NK-92 (cell line): ENCODE measurements around the gene GATAD2A.
"Not testable (repeated sequence)": the region's sequence is repeated elsewhere in the genome, so short reads cannot be mapped to it uniquely, and the experiment has no call there.

Experiments used
- DNase-seq: peaks from one replicate; lab custom pipeline; 2025; ENCODE audit not compliant: unreplicated experiment; lab: John Stamatoyannopoulos, UW

The GATAD2A gene

GRCh38 chr19:19464339-19465098 is 59.0 kb downstream of the GATAD2A start:
- DNase-seq, result no peak

DNA sequence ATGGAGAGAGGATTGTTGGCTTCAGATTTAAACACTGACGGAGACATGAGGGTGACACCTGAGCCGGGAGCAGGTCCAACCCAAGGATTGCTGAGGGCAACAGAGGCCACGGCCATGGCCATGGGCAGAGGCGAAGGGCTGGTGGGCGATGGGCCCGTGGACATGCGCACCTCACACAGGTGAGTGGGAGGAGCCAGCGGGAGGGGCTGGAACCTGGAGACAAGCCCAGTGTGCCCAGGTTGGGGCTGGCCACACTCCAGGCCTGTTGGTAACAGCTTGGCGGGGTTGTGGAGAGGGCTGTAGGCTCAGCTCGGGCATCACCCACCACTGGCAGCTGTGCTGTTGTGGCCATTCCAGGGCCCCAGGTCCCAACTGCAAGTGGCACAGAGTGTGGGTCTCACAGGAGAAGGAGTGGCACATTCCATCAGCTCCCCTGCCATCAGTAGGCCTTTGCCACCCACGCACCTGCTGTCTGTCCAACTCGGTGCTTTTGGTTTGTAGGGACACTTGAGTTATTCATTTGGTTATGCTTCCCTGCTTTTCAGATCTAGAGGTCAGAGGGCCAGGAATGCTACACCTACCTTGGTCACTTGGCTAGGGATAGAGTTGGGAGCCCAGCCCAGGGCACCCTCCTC is 60.1 kb downstream of the GATAD2A start:
- DNase-seq, result no peak

DNA sequence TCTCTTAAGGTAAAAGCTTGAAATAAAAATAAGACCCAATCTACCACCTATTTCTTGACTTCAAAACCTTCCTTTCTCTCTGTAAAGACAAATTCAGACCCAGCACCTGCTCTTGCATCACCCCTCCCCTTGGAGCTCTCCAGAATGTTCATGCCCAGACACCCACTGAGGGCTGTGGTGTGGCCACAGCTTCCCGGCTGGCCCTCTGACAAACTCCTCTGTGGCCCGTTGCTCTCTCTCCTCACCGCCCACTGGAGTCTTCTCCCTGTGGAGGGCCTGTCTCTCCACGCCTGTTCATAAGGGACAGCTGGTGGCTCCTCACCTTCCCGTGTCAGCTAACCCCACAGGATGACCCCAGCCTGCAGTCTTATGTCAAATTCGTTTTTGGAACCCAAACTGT is 60.7 kb downstream of the GATAD2A start:
- no peak for DNase-seq

DNA sequence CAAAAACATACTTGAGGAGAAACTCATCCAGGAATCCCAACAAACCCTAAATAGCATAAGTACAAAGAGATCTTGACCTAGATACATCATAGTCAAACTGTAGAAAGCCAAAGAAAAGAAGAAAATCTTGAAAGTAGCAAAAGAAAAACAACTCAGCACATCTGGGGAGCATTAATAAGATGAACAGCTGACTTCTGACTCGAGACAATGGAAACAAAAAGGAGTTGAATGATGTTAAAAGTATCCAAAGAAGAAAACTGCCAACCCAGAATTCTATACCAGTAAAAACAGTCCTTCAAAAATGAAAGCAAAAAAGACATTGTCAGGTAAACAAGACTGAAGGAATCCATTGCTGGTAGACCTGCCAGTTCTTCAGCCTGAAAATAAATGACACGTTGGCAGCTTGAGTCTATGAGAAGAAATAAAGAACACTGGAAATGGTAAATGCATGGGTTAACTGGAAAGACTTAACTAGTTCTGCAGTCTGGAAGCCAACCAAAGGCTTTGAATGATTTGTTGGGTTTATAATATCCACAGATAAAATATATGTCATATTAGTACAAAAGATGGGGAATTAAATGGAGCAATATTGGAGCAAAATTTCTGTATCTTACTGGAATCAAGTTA is 63.1 kb downstream of the GATAD2A start:
- DNase-seq, result no peak

GRCh38 chr19:19470579-19470978 is 65.1 kb downstream of the GATAD2A start:
- no peak for DNase-seq

DNA sequence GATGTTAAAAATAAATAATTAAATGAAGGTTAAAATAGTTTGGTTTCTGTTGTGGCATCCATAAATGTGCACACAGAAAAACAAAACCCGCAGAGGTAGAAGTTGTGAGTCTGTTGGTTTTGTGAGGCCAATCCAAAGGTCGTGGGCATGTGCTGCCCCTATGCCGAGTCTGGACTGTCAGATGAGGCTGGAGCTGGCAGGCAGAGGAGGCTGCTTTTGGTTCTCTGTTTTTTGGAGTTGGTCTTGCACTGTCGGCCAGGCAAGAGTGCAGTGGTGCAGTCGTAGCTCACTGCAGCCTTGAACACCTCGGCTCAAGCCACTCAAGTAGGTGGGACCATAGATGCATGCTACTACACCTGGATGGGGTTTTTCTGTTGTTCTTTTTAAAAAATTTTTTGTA is 66.2 kb downstream of the GATAD2A start:
- no peak for DNase-seq

DNA sequence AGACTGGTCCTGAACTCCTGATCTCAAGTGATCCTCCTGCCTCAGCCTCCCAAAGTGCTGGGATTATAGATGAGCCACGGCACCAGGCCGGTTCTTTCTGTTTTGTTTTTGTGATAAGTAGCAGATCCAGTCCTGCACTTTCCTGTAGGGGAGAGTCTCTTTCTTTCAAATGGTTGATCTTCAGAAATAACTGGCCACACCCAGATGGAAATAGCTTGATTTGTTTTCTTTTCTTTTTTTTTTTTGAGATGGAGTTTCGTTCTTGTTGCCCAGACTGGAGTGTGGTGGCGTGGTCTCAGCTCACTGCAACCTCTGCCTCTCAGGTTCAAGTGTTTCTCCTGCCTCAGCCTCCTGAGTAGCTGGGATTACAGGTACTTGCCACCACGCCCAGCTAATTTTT is 66.6 kb downstream of the GATAD2A start:
- DNase-seq, result not testable (repeated sequence)

GRCh38 chr19:19475015-19475765 is 69.7 kb downstream of the GATAD2A start:
- DNase-seq, result no peak

- DNase-seq, result no peak
Observed at GRCh38 chr19:19475849-19476828, 70.7 kb downstream of the GATAD2A start.

GRCh38 chr19:19477705-19478383 is 72.4 kb downstream of the GATAD2A start:
- DNase-seq, result no peak

DNA sequence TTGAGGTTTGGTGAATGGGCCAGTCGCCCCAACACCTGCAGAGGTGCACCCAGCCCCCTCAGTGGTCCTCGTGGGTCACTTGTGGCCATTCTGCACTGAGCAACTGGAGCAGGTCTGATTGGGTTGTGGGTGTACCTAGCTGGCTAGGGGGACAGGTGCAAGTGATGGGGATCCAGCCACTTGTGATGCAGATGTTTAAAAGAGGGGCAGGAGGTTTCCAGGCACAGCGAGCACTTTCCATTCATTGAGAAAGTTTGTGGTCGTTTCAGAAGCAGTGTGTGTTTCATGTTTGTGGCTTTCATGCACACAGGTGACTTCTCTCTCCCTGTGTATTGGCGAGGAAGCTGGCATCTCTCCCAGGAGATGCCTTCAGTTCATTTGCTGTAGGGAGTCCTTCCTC is 75.2 kb downstream of the GATAD2A start:
- DNase-seq, result no peak

DNA sequence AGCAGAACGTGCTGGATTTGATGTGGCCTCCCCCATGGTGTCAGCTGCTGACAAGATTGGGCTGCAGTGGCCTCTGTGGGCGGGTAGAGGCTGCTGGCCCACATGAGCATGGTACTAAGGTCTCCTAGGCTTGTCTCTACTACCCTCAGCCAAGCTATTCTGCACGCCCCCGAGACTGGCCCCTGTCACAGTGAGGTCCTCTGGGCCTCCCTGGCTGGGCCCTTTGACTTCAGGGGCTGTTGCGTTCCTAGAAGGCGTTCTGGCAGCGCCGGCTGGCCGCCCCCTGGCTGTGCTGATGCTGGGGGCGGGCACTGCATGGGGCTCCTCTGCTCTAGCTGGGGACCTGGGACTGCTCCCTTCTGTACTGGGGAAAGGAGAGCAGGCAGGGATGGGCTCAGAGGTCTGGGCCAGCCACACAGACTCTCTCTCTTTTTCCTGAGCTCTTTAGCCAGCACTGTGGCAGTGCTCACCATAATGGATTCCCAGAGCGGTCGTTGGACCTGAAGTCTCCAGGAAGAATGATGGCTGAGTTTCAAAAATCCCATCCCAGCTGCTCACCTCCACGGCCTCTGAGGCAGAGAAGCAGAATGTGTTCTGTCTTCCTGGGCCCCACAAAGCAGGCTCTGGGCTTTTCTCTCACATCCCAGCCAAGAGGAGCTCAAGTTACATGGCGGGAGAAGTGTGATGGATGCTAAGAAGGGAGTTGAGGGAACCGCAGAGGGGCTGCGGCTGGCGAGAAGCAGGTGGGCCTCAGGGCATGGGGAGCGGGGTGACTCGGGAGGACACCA is 77.5 kb downstream of the GATAD2A start:
- DNase-seq, result no peak

DNA sequence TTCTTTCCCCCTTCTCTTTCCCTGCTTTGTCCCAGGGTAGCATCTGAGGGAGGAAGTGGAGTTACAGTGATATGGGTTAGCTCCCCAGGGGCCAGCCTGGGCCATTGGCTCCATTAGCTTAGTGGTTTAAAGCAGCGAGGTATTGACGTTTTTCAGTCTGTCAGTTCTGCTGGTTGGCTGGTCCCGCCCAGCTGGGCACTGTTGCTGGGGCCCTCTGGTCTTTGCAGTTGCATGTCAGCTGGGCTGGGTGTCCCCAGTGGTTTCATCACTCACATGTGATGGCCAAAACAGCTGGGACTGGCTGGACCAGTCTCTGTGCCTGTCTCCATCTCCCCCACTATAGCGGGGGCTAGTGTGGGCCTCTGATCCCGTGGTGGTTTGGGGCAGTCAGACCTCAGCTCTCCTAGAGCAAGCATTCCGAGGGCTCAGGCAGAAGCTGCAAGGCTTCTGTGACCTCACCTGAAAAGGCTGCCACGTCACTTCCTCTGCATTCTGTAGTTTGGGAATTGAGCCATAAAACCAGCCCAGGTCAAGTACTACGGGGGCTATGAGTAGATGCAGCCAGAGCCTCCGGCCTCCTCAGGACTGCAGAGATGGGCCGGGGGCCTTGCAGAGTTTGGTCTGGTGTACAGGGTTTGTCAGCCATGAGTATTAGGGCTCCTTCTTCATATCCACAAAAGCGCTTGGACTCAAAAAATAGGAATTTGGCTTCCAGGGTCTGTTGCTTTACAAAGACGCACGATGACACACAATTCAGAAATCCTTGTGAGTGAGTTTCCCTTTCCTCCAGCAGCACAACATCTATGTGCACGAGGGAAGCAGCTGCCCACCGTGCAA is 79.9 kb downstream of the GATAD2A start:
- no peak for DNase-seq

DNA sequence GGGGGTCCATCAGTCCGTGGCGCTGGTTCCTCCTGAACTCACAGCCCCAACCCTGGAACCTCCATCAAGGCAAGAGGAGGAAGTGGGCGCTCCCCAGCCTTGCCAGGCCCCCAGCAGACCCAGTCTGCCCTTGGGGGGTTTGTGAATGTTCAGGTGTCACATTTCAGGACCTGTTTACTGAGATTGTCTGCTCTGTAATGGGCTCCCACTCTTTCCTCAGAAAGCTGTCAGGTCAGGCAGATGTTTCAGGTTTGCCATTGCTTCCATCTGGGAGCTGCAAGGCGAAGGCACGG is 80.5 kb downstream of the GATAD2A start:
- DNase-seq, result no peak

GRCh38 chr19:19486343-19487076 is 81.0 kb downstream of the GATAD2A start:
- no peak for DNase-seq

DNA sequence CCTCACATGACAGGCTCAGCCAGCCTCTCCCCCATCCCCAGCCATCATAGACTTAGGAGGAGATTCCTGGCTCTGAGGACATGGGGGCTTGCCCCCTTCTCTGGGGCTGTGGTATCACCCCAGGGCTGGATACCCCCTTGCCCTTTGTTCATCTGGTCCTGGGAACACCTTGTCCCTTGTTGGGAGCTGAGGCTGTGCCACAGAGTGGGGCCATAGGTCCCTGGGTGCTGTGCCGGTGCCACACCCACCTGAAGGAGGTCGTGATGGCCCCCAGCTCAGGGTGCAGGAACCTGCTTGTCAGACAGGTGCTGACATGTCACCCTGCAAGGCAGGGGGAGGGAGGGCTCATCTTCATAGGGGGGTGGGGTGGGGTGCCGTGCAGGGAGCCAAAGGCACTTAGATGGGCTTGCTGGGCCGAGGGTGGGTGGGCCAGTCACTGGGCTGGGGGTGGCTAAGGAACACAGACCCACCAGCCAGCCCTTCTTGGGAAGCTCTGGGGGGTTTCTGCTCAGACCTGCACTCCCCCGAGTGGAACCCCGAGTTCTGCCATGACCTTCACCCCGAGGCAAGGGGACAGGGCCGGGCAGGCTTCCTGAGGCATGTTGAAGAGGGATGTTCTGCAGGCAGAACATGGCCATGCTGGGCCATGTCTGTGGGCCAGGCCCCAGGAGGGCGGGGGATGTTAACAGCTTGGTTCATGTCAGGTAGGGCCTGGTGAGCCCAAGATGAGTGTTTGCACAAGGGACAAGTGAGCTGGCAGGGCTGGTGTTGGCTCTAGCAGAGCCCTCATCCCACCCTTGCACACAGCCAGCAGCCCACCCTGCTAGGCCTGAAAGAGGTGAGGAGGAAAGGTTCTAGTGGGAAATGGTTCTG is 81.8 kb downstream of the GATAD2A start:
- no peak for DNase-seq
